NCI-H1694 treated with DMSO at 0.1 percent for 48 hours (cell line): Measurements from ENCODE around the gene FAM156A.
"Not testable (repeated sequence)": the region's sequence is repeated elsewhere in the genome, so short reads cannot be mapped to it uniquely, and the experiment has no call there.

Experiments used
- DNase-seq: peaks from one replicate; lab custom pipeline; 2025; lab: John Stamatoyannopoulos, UW

Gene FAM156A

GRCh38 chrX:52958113-52958959, at the start of gene FAM156A:
Gene FAM156A, minus strand, starts transcription at chrX:52958518. Its CDS starts 9,930 bp downstream, at chrX:52948588.
- DNase-seq = not testable (repeated sequence)

- no peak for DNase-seq
Observed at GRCh38 chrX:53005327-53005726, 47.0 kb upstream of the FAM156A start.

- DNase-seq = no peak
Observed at GRCh38 chrX:53004811-53005210, 46.5 kb upstream of the FAM156A start.

- DNase-seq = no peak
Observed at GRCh38 chrX:53004038-53004437, 45.7 kb upstream of the FAM156A start.

- DNase-seq = no peak
Observed at GRCh38 chrX:53003111-53003510, 44.8 kb upstream of the FAM156A start.

GRCh38 chrX:53001958-53002357, 43.6 kb upstream of the FAM156A start:
- DNase-seq = no peak

- DNase-seq = no peak
Observed at GRCh38 chrX:53000447-53001135, 42.3 kb upstream of the FAM156A start.

GRCh38 chrX:52995987-52996331, 37.6 kb upstream of the FAM156A start:
- no peak for DNase-seq

- DNase-seq = peak; percentile 93
Observed at GRCh38 chrX:52995135-52995986, 37.0 kb upstream of the FAM156A start.

GRCh38 chrX:52990848-52991247, 32.5 kb upstream of the FAM156A start:
- DNase-seq = no peak

GRCh38 chrX:52990011-52990631, 31.8 kb upstream of the FAM156A start:
- DNase-seq = peak; percentile 10

- no peak for DNase-seq
Observed at GRCh38 chrX:52988985-52989917, 30.9 kb upstream of the FAM156A start.

GRCh38 chrX:52983321-52984000, 25.1 kb upstream of the FAM156A start:
- DNase-seq = no peak

- DNase-seq = no peak
Observed at GRCh38 chrX:52979993-52980392, 21.7 kb upstream of the FAM156A start.

GRCh38 chrX:52979568-52979967, 21.2 kb upstream of the FAM156A start:
- DNase-seq = no peak

- DNase-seq = no peak
Observed at GRCh38 chrX:52977953-52978352, 19.6 kb upstream of the FAM156A start.

- not testable (repeated sequence) for DNase-seq
Observed at GRCh38 chrX:52975576-52975975, 17.3 kb upstream of the FAM156A start.

GRCh38 chrX:52974336-52974992, 16.1 kb upstream of the FAM156A start:
- DNase-seq = not testable (repeated sequence)

GRCh38 chrX:52967922-52968321, 9.6 kb upstream of the FAM156A start:
- DNase-seq = not testable (repeated sequence)
